Heart left ventricle (tissue), 16 donors: ENCODE data around the gene PANK4. TPM values are rescaled to one million over a fixed set of nuclear protein-coding genes. Genes with fewer than 3 reads are reported as not detected.
A peak's percentile ranks its signal among the peaks of the same experiment; 100 is the strongest.

ENCODE experiments used
- ATAC-seq, 4 donors: fragments of 200-7000 bp; cut with Tn5 transposase; one replicate each; pipeline ENCODE4 v1.9.1; 2020 to 2022; ENCODE audit warnings: moderate library complexity in 4 of 4, mild to moderate bottlenecking in 3 of 4, moderate number of reproducible peaks in 1 of 4
- DNase-seq, 5 donors: peaks; one replicate each; pipeline ENCODE4 v3.0.0-alpha.2; 2020
- H3K27ac ChIP-seq, 12 donors: fragments of 200-600 bp; sonication (generic) in 4 of 12; one replicate each; pipeline versions ENCODE4 v1.5.0 to v1.8.0; 2016 to 2022; ENCODE audit warnings: mild to moderate bottlenecking in 2 of 12
- H3K27me3 ChIP-seq, 9 donors: fragments of 200-600 bp; sonication (generic) in 2 of 9; one replicate each; pipeline versions ENCODE4 v1.5.1 to v1.8.0; 2016 to 2022; ENCODE audit warnings: mild to moderate bottlenecking in 3 of 9
- H3K36me3 ChIP-seq, 9 donors: fragments of 200-600 bp; sonication (generic) in 2 of 9; one replicate each; pipeline versions ENCODE4 v1.5.0 to v1.8.0; 2018 to 2022; ENCODE audit warnings: mild to moderate bottlenecking in 2 of 9
- H3K4me1 ChIP-seq, 12 donors: fragments of 200-600 bp; sonication (generic) in 4 of 12; one replicate each; pipeline versions ENCODE4 v1.5.0 to v1.8.0; 2016 to 2022; ENCODE audit warnings: mild to moderate bottlenecking in 3 of 12
- H3K4me3 ChIP-seq, 12 donors: fragments of 200-600 bp; sonication (generic) in 4 of 12; one replicate each; pipeline versions ENCODE4 v1.5.0 to v1.8.0; 2017 to 2022; ENCODE audit warnings: mild to moderate bottlenecking in 9 of 12, moderate library complexity in 4 of 12
- H3K9me3 ChIP-seq, 12 donors: fragments of 200-600 bp; sonication (generic) in 4 of 12; one replicate each; pipeline versions ENCODE4 v1.5.0 to v1.8.0; 2016 to 2022; ENCODE audit warnings: mild to moderate bottlenecking in 1 of 12
- POLR2A ChIP-seq, 2 donors: fragments of 450-650 bp; IDR thresholded peaks; one replicate each; pipeline ENCODE4 v1.6.1; 2017; ENCODE audit warnings: antibody characterized with exemption in 2 of 2, mild to moderate bottlenecking in 2 of 2, moderate library complexity in 2 of 2
- WGBS, 4 donors: extraction: QIAGEN DNeasy Blood & Tissue Kit in 2 of 4; methylation state at CpG; one replicate each; pipeline versions ENCODE4 v1.1.5 to v1.1.7; 2013 to 2018; 5-methylcytosine and 5-hydroxymethylcytosine counted together
- intact Hi-C, 10 donors: fragments of 100-400 bp; cut with DNase I; formaldehyde crosslinking; loops; one replicate each; pipeline versions ENCODE4 v1.11.1 to v1.14.2; 2022
- polyA plus RNA-seq, 2 donors: library from polyadenylated mRNA; stranded (reverse); fragments of 200-250 nt; gene quantifications; one replicate each; pipeline ENCODE4 v1.2.3, GENCODE V29; 2013
- total RNA-seq, 9 donors: library from RNA; depleted of rRNA in 2 of 9; stranded (reverse); fragments of >200 nt in 2 of 9; fragmentation: NEBNext Ultra II Directional in 3 of 9; extraction: Animal tissue kit (Norgen Biotek cat#: 25700) in 3 of 9; gene quantifications; one replicate each; pipeline versions ENCODE4 v1.1.0 to v1.2.4, GENCODE V29; 2016 to 2023
- TF ChIP-seq, protein P1 (sequence below), 12 donors: fragments of 200-600 bp; sonication (generic) in 4 of 12; IDR thresholded peaks; one replicate each; pipeline versions ENCODE4 v1.5.0 to v1.8.0; 2018 to 2022; ENCODE audit warnings: antibody characterized with exemption in 12 of 12, mild to moderate bottlenecking in 5 of 12
- donor health status: ischemic (EF 13 %, LVEDD 7.1; RV severe dilation, severe dysfunction).
- donor health status: healthy with polysubstance abuse.
- donor health status: DM: no; HTN: yes; CAD: no.
- donor health status: DM: no; HTN: no; CAD: no.
- donor health status: ischemic (EF 25% LVEDD 6.9; RV normal size, moderate dysfunction).
- donor health status: ischemic (EF 25% LVEDD 5.7; RV mildly dilated, moderate dysfunction).
- donor health status: healthy.
- donor health status: DM: yes; HTN: yes; CAD: no.
- donor health status: ischemic (EF 35%, LVEDD 5.7; RV mildly dilated, moderate dysfunction).
- donor health status: nonischemic (EF 11% LVEDD 7.7; RV severe dilation, severe dysfunction).
- donor health status: DM: yes; HTN: yes; CAD: no.
- donor health status: PGD.
- donor health status: ischemic (EF 29% LVEDD 5.4; RV normal size, mild dysfunction).
- donor health status: nonischemic (EF 23%, LVEDD 6.1; RV moderate dilation, normal function).

The PANK4 gene
- total and polyA plus RNA-seq, 11 donors: 27.2 to 43.0 (median 34.4) TPM

DNA sequence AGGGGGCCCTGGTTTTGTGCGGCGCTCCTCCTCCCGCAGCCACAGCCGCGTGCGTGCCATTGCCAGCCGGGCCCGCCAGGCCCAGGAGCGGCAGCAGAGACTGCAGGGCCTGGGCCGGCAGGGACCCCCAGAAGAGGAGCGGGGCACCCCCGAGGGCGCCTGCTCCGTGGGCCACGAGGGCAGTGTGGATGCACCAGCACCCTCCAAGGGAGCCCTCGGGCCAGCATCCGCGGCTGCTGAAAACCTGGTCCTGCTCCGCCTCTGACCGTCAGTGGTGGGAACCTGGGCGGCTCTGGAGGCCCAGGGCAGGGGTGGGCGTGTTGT is 21.5 kb downstream of the PANK4 start:
- TF ChIP-seq, protein P1, sequence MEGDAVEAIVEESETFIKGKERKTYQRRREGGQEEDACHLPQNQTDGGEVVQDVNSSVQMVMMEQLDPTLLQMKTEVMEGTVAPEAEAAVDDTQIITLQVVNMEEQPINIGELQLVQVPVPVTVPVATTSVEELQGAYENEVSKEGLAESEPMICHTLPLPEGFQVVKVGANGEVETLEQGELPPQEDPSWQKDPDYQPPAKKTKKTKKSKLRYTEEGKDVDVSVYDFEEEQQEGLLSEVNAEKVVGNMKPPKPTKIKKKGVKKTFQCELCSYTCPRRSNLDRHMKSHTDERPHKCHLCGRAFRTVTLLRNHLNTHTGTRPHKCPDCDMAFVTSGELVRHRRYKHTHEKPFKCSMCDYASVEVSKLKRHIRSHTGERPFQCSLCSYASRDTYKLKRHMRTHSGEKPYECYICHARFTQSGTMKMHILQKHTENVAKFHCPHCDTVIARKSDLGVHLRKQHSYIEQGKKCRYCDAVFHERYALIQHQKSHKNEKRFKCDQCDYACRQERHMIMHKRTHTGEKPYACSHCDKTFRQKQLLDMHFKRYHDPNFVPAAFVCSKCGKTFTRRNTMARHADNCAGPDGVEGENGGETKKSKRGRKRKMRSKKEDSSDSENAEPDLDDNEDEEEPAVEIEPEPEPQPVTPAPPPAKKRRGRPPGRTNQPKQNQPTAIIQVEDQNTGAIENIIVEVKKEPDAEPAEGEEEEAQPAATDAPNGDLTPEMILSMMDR (IDR thresholded peaks at IDR 0.05): no peak
- TF ChIP-seq POLR2A (IDR thresholded peaks at IDR 0.05): no peak
- intact Hi-C loops: no loop called here
- ATAC-seq (no peak), DNase-seq (no peak)
- Histone ChIP-seq H3K36me3 (peaks cover 0 to 26% (median 22%) of the 10 kb centered on the region in 9 donors), H3K4me1 (peaks cover 0 to 23% (median 5%) of the 10 kb centered on the region in 12 donors), H3K27ac (no peak overlapping the region), H3K27me3 (peaks cover 4 to 48% (median 19%) of the 10 kb centered on the region in 9 donors), H3K4me3 (no peak overlapping the region), H3K9me3 (no peaks in the 10 kb centered on the region)
- WGBS, 4 donors: 22 to 59% (median 56%) methylated on average over 8 to 22 of the region's 22 CpGs

DNA sequence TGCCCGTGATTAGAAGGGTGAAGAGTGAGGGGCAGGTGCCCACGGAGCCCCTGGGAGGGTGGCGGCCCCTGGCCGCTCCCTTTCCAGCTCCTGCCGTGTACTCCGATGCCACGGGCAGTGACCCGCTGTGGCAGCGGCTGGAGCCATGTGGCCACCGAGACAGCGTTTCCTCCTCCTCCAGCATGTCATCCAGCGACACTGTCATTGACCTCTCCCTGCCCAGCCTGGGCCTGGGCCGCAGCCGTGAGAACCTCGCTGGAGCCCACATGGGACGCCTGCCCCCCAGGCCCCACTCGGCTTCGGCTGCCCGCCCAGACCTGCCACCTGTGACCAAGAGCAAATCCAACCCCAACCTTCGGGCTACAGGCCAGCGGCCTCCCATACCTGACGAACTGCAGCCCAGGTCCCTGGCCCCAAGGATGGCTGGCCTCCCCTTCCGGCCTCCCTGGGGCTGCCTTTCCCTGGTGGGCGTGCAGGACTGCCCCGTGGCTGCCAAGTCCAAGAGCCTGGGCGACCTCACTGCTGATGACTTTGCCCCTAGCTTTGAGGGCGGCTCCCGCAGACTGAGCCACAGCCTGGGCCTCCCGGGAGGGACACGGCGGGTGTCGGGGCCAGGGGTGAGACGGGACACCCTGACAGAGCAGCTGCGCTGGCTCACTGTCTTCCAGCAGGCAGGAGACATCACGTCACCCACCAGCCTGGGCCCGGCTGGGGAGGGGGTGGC is 22.0 kb downstream of the PANK4 start:
- Histone ChIP-seq H3K27me3 (peaks cover 4 to 53% (median 19%) of the 10 kb centered on the region in 9 donors), H3K36me3 (peaks cover 0 to 21% (median 16%) of the 10 kb centered on the region in 9 donors), H3K4me3 (no peak overlapping the region), H3K9me3 (no peaks in the 10 kb centered on the region), H3K4me1 (peaks cover 0 to 23% (median 6%) of the 10 kb centered on the region in 12 donors), H3K27ac (no peak overlapping the region)
- DNase-seq (no peak), ATAC-seq (peak in 1 of 4 donors; percentile 4)
- 41 to 66% (median 59%) methylated on average over 3 to 36 of the region's 36 CpGs for WGBS, 4 donors
- intact Hi-C loops: no loop called here
- no peak for TF ChIP-seq POLR2A (IDR thresholded peaks at IDR 0.05)
- TF ChIP-seq, protein P1 (IDR thresholded peaks at IDR 0.05): no peak

DNA sequence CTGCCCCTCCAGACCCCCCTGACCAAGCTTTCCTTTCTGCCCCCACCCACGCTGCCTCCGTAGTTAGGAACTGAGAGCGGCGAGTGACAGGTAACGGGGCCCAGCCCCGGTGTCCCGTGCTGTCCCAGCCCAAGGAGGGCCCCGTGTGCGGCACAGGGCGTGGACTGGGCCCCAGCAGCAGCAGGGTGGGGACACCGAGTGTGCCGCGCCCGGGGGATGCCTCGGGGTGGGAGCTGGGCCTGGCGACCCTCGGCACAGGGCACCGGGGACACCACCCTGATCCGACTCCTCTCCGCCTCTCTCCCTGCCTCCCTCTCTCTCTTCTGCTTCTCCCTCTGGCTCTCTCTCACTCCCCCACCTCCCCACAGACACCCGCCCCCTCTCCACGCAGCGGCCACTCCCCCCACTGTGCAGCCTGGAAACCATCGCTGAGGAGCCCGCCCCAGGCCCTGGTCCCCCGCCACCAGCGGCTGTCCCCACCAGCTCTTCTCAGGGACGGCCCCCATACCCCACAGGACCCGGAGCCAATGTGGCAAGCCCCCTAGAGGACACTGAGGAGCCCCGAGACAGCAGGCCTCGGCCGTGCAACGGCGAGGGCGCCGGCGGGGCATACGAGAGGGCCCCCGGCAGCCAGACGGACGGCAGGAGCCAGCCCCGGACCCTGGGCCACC is 22.7 kb downstream of the PANK4 start:
- ATAC-seq (no peak), DNase-seq (no peak)
- Histone ChIP-seq H3K36me3 (peaks cover 0 to 14% (median 9%) of the 10 kb centered on the region in 9 donors), H3K4me3 (no peak overlapping the region), H3K27ac (no peak overlapping the region), H3K9me3 (no peaks in the 10 kb centered on the region), H3K4me1 (peaks cover 0 to 23% (median 6%) of the 10 kb centered on the region in 12 donors), H3K27me3 (peaks cover 4 to 60% (median 21%) of the 10 kb centered on the region in 9 donors)
- no peak for TF ChIP-seq POLR2A (IDR thresholded peaks at IDR 0.05)
- TF ChIP-seq, protein P1 (IDR thresholded peaks at IDR 0.05): no peak
- intact Hi-C loops: no loop called here
- 34 to 38% (median 38%) methylated on average over 33 to 42 of the region's 42 CpGs for WGBS, 4 donors
